ENCODE measurements around the gene TDG.

The TDG gene

DNA sequence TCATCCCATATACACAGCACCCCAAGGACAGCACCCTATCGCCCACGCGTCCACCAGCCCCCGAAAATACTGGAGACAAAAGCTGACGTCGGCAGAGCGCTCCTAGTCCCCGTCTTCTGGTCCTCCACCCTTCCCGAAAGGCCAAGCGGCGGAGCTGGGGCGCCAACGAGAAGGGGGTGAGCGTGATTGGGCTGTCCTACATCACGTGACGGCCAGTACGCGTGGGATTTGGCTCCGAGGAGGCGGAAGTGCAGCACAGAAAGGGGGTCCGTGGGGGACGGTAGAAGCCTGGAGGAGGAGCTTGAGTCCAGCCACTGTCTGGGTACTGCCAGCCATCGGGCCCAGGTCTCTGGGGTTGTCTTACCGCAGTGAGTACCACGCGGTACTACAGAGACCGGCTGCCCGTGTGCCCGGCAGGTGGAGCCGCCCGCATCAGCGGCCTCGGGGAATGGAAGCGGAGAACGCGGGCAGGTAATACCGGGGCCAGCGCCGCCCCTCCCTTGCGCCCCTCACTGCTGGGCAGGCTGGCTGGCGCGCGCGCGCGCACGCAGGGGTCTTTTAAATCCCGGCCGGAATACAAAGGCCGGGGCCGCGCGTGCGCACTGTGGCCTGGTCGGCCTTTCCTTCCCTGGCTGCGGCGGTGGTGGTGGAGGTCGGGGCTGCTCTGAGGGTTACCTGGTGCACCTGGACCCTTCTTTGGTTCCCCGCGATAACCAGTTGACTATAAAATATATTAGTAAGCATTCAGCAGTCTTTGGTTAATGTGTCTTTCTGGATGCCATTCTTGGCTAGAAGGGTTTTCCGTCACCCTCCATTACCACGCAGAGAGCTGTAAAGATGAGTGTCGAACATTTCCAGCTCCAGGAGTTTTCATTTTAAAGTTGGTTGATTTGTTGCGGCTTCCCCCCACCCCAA lies at the start of gene TDG:
Gene TDG (plus strand): TSS at position 283 of the 915 bp plus-strand sequence. CDS start 166 bp downstream, at position 449.
- Histone ChIP-seq H3K36me3 (replicated peaks; ENCODE audit: low read depth, low read length) (peaks cover 18% of the 10 kb centered on the region), H3K9ac (ENCODE audit: low read length) (peak within 1 kb of the TSS; percentile 98), H3K27ac (ENCODE audit: low read length) (peak within 1 kb of the TSS; percentile 85), H3K27me3 (ENCODE audit: low read depth, low read length) (no peaks in the 10 kb centered on the region), H2AFZ (ENCODE audit: low read depth, low read length) (peak within 1 kb of the TSS; percentile 78; the same call in 1 of the 2 replicates), H3K4me2 (ENCODE audit: low read length) (peak within 1 kb of the TSS; percentile 95), H3K9me3 (ENCODE audit: insufficient read depth, low read length) (no peaks in the 10 kb centered on the region), H3K79me2 (ENCODE audit: low read length) (peaks cover 75% of the 10 kb centered on the region), H3K4me1 (ENCODE audit: low read length) (peaks cover 13% of the 10 kb centered on the region), H4K20me1 (ENCODE audit: insufficient read depth, low read length) (peaks cover 16% of the 10 kb centered on the region), H3K4me3 (ENCODE audit: low read length) (peak within 1 kb of the TSS; percentile 88)
- TF ChIP-seq, protein P1, sequence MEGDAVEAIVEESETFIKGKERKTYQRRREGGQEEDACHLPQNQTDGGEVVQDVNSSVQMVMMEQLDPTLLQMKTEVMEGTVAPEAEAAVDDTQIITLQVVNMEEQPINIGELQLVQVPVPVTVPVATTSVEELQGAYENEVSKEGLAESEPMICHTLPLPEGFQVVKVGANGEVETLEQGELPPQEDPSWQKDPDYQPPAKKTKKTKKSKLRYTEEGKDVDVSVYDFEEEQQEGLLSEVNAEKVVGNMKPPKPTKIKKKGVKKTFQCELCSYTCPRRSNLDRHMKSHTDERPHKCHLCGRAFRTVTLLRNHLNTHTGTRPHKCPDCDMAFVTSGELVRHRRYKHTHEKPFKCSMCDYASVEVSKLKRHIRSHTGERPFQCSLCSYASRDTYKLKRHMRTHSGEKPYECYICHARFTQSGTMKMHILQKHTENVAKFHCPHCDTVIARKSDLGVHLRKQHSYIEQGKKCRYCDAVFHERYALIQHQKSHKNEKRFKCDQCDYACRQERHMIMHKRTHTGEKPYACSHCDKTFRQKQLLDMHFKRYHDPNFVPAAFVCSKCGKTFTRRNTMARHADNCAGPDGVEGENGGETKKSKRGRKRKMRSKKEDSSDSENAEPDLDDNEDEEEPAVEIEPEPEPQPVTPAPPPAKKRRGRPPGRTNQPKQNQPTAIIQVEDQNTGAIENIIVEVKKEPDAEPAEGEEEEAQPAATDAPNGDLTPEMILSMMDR (IDR thresholded peaks at IDR 0.05; ENCODE audit: low read depth, low read length) = no peak
- TF ChIP-seq EZH2phosphoT487 (IDR thresholded peaks at IDR 0.05; ENCODE audit: low read depth) = no peak

DNA sequence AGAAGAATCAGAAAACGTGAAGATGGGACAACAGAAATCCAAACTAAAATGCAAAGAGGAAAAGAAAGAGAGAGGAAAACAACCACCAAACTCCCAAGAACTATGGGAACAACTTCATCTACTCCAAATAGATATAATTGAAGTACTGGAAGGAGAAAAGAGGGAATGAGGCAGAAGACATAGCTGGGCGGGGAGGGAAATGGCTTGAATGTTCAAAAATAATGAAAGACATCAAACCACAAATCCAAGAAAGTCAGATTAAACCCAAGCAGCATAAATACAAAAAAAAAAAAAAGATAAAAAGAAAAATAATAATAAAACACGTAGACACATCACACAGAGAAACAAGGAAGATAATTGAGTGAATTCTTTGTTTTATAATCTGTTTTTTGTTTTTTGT lies 47.8 kb upstream of the TDG start:
- Histone ChIP-seq H3K9me3 (ENCODE audit: insufficient read depth, low read length) (no peaks in the 10 kb centered on the region), H3K4me1 (ENCODE audit: low read length) (no peaks in the 10 kb centered on the region), H3K4me2 (ENCODE audit: low read length) (no peak overlapping the region), H3K4me3 (ENCODE audit: low read length) (no peak overlapping the region), H3K9ac (ENCODE audit: low read length) (no peak overlapping the region), H4K20me1 (ENCODE audit: insufficient read depth, low read length) (no peaks in the 10 kb centered on the region), H2AFZ (ENCODE audit: low read depth, low read length) (no peak overlapping the region), H3K79me2 (ENCODE audit: low read length) (no peaks in the 10 kb centered on the region), H3K27ac (ENCODE audit: low read length) (no peak overlapping the region), H3K36me3 (replicated peaks; ENCODE audit: low read depth, low read length) (no peaks in the 10 kb centered on the region), H3K27me3 (ENCODE audit: low read depth, low read length) (no peaks in the 10 kb centered on the region)
- TF ChIP-seq, protein P1 (IDR thresholded peaks at IDR 0.05; ENCODE audit: low read depth, low read length) = no peak
- TF ChIP-seq EZH2phosphoT487 (IDR thresholded peaks at IDR 0.05; ENCODE audit: low read depth) = no peak

DNA sequence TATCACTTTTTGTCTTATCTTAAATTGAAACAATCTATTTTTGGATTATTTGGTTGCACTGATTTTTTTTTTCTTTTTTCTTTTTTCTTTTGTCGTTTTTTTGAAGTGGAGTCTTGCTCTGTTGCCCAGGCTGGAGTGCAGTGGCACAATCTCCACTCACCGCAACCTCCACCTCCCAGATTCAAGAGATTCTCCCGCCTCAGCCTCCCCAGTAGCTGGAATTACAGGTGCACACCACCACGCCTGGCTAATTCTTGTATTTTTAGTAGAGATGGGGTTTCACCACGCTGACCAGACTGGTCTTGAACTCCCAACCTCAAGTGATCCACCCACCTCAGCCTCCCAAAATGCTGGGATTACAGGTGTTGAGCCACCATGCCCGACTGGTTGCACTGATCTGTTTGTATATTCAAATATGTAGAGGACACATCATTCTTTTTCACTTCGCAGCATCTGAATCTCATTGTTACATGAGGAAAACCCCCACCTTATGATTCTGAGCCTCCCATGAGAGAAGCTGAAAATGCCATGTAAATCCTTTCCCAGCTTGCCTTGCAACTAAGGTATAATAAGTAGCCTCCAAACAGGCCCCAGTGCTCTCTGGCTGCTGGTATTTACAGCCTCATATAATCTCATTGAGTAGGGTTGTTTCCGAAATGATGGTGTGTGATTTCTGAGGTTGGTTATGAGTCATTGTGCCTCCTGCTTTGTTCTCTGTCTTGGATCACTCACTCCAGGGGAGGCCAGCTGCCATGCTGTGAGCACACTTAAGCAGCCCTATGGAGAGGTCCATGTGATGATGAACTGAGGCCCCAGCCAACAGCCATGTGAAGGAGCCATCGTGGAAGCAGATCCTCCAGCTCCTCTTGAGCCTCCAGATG lies 40.7 kb upstream of the TDG start:
- Histone ChIP-seq H3K27ac (ENCODE audit: low read length) (peak overlapping the region; percentile 85), H3K9ac (ENCODE audit: low read length) (peak overlapping the region; percentile 55), H3K4me3 (ENCODE audit: low read length) (peak overlapping the region; percentile 57), H3K79me2 (ENCODE audit: low read length) (peaks cover 5% of the 10 kb centered on the region; the same call in 1 of the 2 replicates), H3K4me2 (ENCODE audit: low read length) (peak overlapping the region; percentile 76), H2AFZ (ENCODE audit: low read depth, low read length) (peak overlapping the region; percentile 19; the same call in 1 of the 2 replicates), H3K36me3 (replicated peaks; ENCODE audit: low read depth, low read length) (no peaks in the 10 kb centered on the region), H3K27me3 (ENCODE audit: low read depth, low read length) (no peaks in the 10 kb centered on the region), H4K20me1 (ENCODE audit: insufficient read depth, low read length) (no peaks in the 10 kb centered on the region), H3K9me3 (ENCODE audit: insufficient read depth, low read length) (no peaks in the 10 kb centered on the region), H3K4me1 (ENCODE audit: low read length) (peaks cover 50% of the 10 kb centered on the region)
- TF ChIP-seq, protein P1 (IDR thresholded peaks at IDR 0.05; ENCODE audit: low read depth, low read length) = no peak
- no peak for TF ChIP-seq EZH2phosphoT487 (IDR thresholded peaks at IDR 0.05; ENCODE audit: low read depth)
